T-helper 2 cell treated with Interferon-gamma antibody and Interleukin-4, amounts not matched to agents 5 μg/mL and 100 μg/mL, for 36 hours (primary cell): ENCODE data around the gene SLC36A2.
"Not testable (repeated sequence)": the region's sequence is repeated elsewhere in the genome, so short reads cannot be mapped to it uniquely, and the experiment has no call there.

ENCODE experiments used
- DNase-seq: peaks from one replicate; pipeline ENCODE4 v3.0.0; 2021; ENCODE audit warnings: low spot score
- H3K27ac Mint-ChIP-seq: one replicate; pipeline ENCODE4 v1.8.0; 2021; ENCODE audit warnings: mild to moderate bottlenecking, mixed read lengths
- H3K27me3 Mint-ChIP-seq: one replicate; pipeline ENCODE4 v1.8.0; 2021; ENCODE audit warnings: low read depth, mixed read lengths
- H3K36me3 Mint-ChIP-seq: one replicate; pipeline ENCODE4 v1.8.0; 2021; ENCODE audit warnings: low read depth, mixed read lengths
- H3K4me1 Mint-ChIP-seq: one replicate; pipeline ENCODE4 v1.8.0; 2021; ENCODE audit warnings: low read depth, mixed read lengths
- H3K4me3 Mint-ChIP-seq: one replicate; pipeline ENCODE4 v1.8.0; 2022; ENCODE audit warnings: mild to moderate bottlenecking, moderate library complexity, mixed read lengths
- H3K9me3 Mint-ChIP-seq: one replicate; pipeline ENCODE4 v1.8.0; 2021; ENCODE audit warnings: mixed read lengths

SLC36A2 gene

GRCh38 chr5:151347369-151347768 is at the start of gene SLC36A2:
SLC36A2 (minus strand) TSS chr5:151347559; CDS start chr5:151347460, 99 bp downstream.
- no peaks in the 10 kb centered on the region for H3K9me3 Mint-ChIP-seq
- H3K27ac Mint-ChIP-seq: no peak within 1 kb of the TSS
- H3K4me1 Mint-ChIP-seq: no peaks in the 10 kb centered on the region
- no peak within 1 kb of the TSS for H3K4me3 Mint-ChIP-seq
- peaks cover 11% of the 10 kb centered on the region for H3K27me3 Mint-ChIP-seq
- no peaks in the 10 kb centered on the region for H3K36me3 Mint-ChIP-seq
- no peak for DNase-seq

DNA sequence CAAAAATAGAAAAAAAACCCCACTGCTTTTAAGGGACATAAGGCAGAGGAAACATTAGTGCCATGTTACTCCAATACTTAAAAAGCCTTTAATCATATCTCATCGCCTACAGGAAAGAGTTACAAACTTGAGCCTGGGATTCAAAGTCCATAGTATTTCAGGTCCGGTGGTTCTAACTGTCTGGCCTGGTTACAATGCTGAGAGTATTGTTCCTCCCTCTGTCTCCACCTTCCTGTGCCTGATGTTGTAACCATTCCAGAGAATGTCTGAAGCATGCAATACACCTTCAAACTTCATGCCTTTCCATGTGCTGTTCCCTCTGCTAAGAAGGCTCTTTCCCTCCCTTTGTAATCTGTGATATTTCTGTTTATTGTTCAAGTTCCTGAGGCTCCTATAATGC is 41.6 kb upstream of the SLC36A2 start:
- no peaks in the 10 kb centered on the region for H3K36me3 Mint-ChIP-seq
- H3K27me3 Mint-ChIP-seq: peaks cover 10% of the 10 kb centered on the region
- DNase-seq: no peak
- no peak overlapping the region for H3K27ac Mint-ChIP-seq
- no peak overlapping the region for H3K4me3 Mint-ChIP-seq
- no peaks in the 10 kb centered on the region for H3K4me1 Mint-ChIP-seq
- no peaks in the 10 kb centered on the region for H3K9me3 Mint-ChIP-seq

DNA sequence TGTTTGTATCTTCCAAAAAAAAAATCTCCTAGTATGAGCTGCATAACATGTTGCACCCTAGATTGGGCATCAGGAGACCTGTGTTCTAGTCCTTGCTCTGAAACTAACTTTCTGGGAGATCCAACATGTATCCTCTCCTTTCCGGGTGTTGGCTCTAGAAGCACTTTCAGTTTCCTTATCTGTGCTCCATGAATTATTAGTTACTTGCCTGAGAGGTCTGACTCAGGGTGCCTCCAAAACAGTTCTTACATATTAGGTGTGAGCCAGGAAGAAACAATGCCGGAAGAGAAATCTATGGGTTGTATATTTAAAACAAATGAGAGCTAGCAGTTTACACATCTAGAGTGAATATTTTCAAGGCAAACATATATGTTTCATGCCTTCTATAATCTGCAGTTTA is 36.7 kb upstream of the SLC36A2 start:
- H3K4me1 Mint-ChIP-seq: no peaks in the 10 kb centered on the region
- no peaks in the 10 kb centered on the region for H3K9me3 Mint-ChIP-seq
- H3K27ac Mint-ChIP-seq: no peak overlapping the region
- no peak for DNase-seq
- peaks cover 10% of the 10 kb centered on the region for H3K27me3 Mint-ChIP-seq
- H3K4me3 Mint-ChIP-seq: no peak overlapping the region
- no peaks in the 10 kb centered on the region for H3K36me3 Mint-ChIP-seq

DNA sequence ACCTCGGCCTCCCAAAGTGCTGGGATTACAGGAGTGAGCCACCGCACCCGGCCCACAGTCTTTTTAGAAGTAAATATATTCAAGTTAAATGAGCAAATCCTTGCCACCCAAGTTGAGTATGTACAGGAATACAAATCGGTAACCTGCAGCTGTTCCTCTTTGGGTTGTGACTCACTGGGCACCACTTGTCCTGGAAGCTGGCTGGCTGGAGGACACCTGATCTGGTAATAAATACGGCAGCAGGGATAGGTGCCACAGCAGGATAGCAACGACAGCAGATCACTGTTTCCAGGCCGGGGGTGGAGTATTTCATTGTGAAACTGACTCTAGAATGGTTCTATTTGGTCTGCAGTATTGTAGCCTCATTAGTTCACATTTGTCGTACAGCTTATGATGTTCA is 35.7 kb upstream of the SLC36A2 start:
- H3K9me3 Mint-ChIP-seq: no peaks in the 10 kb centered on the region
- no peaks in the 10 kb centered on the region for H3K36me3 Mint-ChIP-seq
- H3K4me1 Mint-ChIP-seq: no peaks in the 10 kb centered on the region
- no peak overlapping the region for H3K4me3 Mint-ChIP-seq
- no peak for DNase-seq
- H3K27ac Mint-ChIP-seq: no peak overlapping the region
- peaks cover 9% of the 10 kb centered on the region for H3K27me3 Mint-ChIP-seq

DNA sequence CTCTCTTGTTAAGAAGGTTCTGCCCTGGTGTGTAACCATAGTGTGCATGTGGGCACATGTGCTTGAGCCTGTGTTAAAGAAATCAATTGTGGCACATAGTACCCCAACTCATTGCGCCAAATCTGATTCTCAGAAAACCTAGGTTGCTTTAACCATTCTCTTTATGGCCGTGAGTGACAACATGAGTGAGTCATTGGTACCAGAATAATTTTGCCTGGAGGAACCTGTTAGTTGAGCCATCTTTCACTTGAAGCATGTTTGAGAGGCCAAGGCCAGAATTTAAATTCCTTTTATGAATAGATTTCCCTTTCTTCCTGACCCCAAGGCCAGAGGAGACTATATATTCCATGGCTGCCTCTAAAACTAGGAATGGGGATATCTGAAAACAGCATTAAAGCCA is 35.2 kb upstream of the SLC36A2 start:
- Mint-ChIP-seq H3K27ac (no peak overlapping the region), H3K27me3 (peaks cover 9% of the 10 kb centered on the region), H3K9me3 (no peaks in the 10 kb centered on the region), H3K4me3 (no peak overlapping the region), H3K36me3 (no peaks in the 10 kb centered on the region), H3K4me1 (no peaks in the 10 kb centered on the region)
- no peak for DNase-seq

- peaks cover 9% of the 10 kb centered on the region for H3K27me3 Mint-ChIP-seq
- no peak overlapping the region for H3K4me3 Mint-ChIP-seq
- no peaks in the 10 kb centered on the region for H3K9me3 Mint-ChIP-seq
- H3K36me3 Mint-ChIP-seq: no peaks in the 10 kb centered on the region
- no peak overlapping the region for H3K27ac Mint-ChIP-seq
- H3K4me1 Mint-ChIP-seq: no peaks in the 10 kb centered on the region
- DNase-seq: no peak
Measured at GRCh38 chr5:151381899-151382298, 34.5 kb upstream of the SLC36A2 start.

DNA sequence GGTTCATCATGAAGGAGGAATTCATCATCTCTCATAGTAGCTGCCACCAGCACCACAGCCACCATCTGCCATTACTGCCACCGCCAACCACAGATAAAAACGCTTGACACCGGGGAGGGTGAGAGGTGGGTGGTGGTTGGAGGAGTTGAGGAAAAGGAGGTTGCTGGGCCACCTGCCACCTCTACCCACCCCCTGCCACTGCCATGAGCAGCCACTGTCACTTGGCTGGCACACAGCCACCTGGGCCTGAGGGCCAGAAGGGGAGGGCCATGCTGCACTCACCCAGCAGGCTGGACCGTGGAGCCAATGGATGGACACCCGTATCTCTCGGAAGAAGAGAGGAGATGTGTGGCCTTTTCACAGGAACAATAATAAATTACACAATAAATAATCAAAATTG is 31.3 kb upstream of the SLC36A2 start:
- DNase-seq: no peak
- H3K36me3 Mint-ChIP-seq: no peaks in the 10 kb centered on the region
- H3K9me3 Mint-ChIP-seq: no peaks in the 10 kb centered on the region
- H3K4me3 Mint-ChIP-seq: no peak overlapping the region
- H3K27ac Mint-ChIP-seq: no peak overlapping the region
- no peaks in the 10 kb centered on the region for H3K27me3 Mint-ChIP-seq
- no peaks in the 10 kb centered on the region for H3K4me1 Mint-ChIP-seq

DNA sequence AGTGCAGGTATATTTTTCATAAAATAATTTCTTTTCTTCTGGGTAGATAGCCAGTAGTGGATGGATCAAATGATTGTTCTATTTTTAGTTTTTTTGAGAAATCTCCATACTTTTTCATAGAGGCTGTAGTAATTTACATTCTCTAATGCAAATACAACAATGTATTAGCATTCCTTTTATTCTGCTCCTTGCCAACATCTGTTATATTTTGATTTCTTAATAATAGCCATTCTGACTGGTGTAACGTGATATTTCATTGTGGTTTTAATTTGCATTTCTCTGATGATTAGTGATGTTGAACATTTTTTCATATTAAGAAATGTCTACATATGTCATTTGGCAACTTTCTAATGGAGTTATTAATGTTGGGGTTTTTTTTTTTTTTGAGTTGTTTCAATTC is 27.2 kb upstream of the SLC36A2 start:
- Mint-ChIP-seq H3K27me3 (no peaks in the 10 kb centered on the region), H3K4me1 (no peaks in the 10 kb centered on the region), H3K36me3 (no peaks in the 10 kb centered on the region), H3K9me3 (no peaks in the 10 kb centered on the region), H3K27ac (no peak overlapping the region), H3K4me3 (no peak overlapping the region)
- no peak for DNase-seq

DNA sequence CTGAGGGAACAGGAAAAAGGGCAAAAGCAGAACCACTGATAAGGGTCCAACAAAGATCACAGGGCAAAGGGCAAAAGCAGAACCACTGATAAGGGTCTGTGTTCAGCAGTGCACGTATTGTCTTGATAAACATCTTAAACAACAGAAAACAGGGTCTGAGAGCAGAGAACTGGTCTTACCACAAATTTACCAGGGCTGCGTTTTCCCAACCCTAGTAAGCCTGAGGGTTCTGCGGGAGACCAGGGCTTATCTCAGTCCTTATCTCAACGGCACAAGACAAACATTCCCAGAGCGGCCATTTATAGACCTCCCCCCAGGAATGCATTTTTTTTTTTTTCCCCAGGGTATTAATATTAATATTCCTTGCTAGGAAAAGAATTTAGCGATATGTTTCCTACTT is 19.7 kb upstream of the SLC36A2 start:
- not testable (repeated sequence) for H3K4me1 Mint-ChIP-seq, H3K36me3 Mint-ChIP-seq, H3K27ac Mint-ChIP-seq, DNase-seq, H3K27me3 Mint-ChIP-seq, H3K4me3 Mint-ChIP-seq
- peaks cover 17% of the 10 kb centered on the region for H3K9me3 Mint-ChIP-seq

DNA sequence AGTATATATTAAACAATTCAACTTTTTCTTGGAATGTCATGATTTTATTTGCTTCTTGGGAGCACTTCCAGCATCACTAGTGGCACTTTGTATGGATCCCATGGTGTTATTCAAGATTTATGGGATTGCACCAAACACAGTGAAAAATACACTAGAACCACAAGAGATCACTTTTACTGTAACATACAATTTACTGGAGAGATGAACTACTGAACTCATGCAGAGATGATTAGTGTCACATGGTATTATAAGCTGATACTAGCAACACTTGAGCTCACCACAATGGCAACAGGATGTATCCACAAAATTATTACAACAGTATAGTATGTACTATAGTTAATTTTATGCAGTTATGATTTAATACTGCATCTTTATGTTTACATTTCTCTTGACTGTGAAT is 16.3 kb upstream of the SLC36A2 start:
- H3K9me3 Mint-ChIP-seq: peaks cover 22% of the 10 kb centered on the region
- H3K4me3 Mint-ChIP-seq: no peak overlapping the region
- H3K4me1 Mint-ChIP-seq: no peaks in the 10 kb centered on the region
- H3K36me3 Mint-ChIP-seq: no peaks in the 10 kb centered on the region
- H3K27ac Mint-ChIP-seq: no peak overlapping the region
- no peak for DNase-seq
- H3K27me3 Mint-ChIP-seq: no peaks in the 10 kb centered on the region

DNA sequence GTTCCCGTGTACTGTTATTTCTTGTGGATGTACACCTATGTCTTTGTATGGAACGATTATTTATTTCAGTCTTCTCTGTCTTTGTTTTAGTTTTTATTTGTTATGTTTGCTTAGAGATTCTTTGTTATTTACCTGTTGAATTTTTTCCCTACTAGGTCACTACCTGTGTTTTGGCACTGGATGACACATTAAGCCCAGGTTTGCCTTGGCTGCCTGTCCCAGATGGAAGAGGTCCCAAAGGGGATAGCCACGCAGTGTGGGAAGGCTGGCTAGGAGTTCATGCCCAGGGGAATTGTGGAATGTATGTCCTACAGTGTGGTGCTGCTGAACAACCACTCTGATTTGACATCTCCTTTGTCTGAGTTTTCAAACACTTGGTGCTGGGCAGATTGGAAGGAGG is 15.6 kb upstream of the SLC36A2 start:
- Mint-ChIP-seq H3K36me3 (no peaks in the 10 kb centered on the region), H3K4me3 (no peak overlapping the region), H3K27me3 (no peaks in the 10 kb centered on the region), H3K27ac (no peak overlapping the region), H3K4me1 (no peaks in the 10 kb centered on the region), H3K9me3 (peaks cover 22% of the 10 kb centered on the region)
- no peak for DNase-seq

DNA sequence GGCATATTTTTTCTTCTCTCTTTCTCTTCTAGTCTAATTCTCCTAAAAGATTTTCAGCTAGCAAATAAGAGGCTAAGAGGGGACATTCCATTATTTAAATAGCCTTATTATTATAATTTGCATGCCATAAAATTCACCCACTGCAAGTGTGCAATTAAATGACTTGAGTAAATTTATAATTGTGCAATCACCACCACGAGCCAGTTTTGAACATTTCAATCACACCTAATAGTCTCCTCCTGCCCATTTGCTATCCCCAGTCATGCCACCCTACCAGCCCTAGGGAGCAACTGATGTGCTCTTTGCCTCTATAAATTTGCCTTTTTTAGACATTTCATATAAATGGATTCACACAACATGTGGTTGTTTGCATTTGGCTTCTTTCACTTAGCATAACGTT is 12.0 kb upstream of the SLC36A2 start:
- H3K9me3 Mint-ChIP-seq: peaks cover 10% of the 10 kb centered on the region
- no peak for DNase-seq
- no peak overlapping the region for H3K4me3 Mint-ChIP-seq
- H3K4me1 Mint-ChIP-seq: no peaks in the 10 kb centered on the region
- no peaks in the 10 kb centered on the region for H3K36me3 Mint-ChIP-seq
- H3K27ac Mint-ChIP-seq: no peak overlapping the region
- H3K27me3 Mint-ChIP-seq: no peaks in the 10 kb centered on the region

DNA sequence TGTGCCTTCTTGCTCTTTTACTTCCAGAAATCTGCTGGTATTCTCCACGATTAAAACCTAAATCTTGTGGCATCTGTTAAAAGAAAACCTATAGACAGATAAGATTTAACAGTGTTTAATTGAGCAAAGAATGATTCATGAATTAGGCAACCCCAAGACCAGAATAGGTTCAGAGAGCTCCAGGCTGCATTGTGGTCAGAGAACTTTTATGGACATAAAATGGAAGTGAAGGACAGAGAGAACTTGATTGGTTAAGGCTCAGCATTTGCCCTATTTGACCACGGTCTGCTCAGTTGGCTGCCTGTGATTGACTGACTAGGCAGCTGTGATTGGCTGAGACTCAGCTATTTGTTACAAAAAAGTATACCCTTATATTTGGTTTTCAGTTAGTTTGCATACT is 10.4 kb upstream of the SLC36A2 start:
- no peak overlapping the region for H3K4me3 Mint-ChIP-seq
- no peak overlapping the region for H3K27ac Mint-ChIP-seq
- H3K4me1 Mint-ChIP-seq: no peaks in the 10 kb centered on the region
- H3K36me3 Mint-ChIP-seq: no peaks in the 10 kb centered on the region
- H3K9me3 Mint-ChIP-seq: peaks cover 7% of the 10 kb centered on the region
- no peaks in the 10 kb centered on the region for H3K27me3 Mint-ChIP-seq
- DNase-seq: no peak

DNA sequence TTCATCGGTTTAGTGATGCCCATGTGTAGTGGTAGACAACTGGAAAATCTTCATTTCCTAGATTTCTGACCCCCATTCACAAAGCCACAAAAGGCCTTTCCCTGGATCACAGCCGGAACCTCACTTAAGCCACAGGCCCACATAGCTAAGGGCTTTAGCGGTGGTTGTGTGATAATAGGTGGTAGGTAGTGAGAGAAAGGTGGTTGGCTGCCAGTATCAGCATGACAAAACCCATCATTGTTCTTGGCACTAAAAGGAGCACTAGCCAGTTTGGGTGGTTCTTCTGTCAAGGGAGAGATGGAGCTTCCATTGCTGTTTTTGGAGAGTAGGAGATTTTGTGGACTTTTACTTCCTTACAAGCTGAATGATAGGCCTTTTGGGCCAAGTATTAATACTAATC is 9.7 kb upstream of the SLC36A2 start:
- Mint-ChIP-seq H3K9me3 (peaks cover 5% of the 10 kb centered on the region), H3K4me1 (no peaks in the 10 kb centered on the region), H3K27me3 (no peaks in the 10 kb centered on the region), H3K36me3 (no peaks in the 10 kb centered on the region), H3K4me3 (no peak overlapping the region), H3K27ac (no peak overlapping the region)
- no peak for DNase-seq

DNA sequence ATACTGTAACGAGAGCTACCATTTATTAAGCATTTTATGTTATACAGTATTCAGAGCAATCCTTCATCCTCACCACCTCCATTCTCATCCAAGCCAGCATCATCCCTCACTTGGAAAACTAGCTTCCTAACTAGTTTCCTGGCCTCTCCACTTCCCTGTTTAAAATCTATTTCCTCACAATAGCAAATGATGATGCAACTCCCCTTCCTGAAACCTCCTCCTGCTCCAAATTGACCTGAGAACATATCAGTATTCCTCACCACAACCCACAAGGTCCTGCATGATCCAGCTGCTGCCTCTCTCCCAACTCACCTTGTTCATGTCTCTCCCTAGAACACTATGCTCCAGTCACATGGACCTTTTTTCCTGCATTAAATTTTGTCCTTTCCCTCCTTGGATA is 4.3 kb upstream of the SLC36A2 start:
- Mint-ChIP-seq H3K36me3 (no peaks in the 10 kb centered on the region), H3K27me3 (peaks cover 7% of the 10 kb centered on the region), H3K4me1 (no peaks in the 10 kb centered on the region), H3K27ac (no peak overlapping the region), H3K4me3 (no peak overlapping the region), H3K9me3 (no peaks in the 10 kb centered on the region)
- no peak for DNase-seq
